GM12801 (cell line): ENCODE results near the gene SASH1.

ENCODE experiments used
- TF ChIP-seq, protein P1 (sequence below): IDR thresholded peaks from one replicate; pipeline ENCODE4 v1.5.1; 2011; ENCODE audit warnings: control low read depth; ENCODE audit not compliant: insufficient read length; ENCODE audit errors: extremely low read depth

Gene SASH1

DNA sequence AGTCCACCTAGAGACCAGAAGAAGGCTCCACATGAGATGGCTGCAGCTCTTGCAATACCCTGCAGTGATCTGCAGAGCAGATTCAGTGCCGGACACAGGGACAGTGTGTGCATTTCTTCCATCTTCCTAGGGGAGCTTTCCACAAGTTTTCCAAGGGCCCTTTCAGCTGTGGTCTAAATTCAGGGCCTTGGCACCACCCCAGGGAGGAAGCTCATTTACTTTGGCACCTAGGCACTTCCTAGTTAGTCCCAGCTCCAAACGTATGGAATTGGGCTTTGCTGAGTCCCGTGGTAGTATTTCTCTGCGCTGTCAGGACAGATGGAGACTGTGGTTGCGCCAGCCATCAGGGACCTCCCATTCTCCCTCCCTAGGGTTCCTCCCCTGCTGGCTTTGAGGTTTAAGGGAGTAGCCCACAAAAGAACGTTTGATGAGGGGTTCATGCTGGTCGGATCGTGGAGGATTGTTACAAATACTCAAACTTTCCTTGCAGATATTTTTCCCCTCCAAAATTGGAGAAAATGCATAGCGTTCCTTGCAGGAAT lies 221.9 kb downstream of the SASH1 start:
- TF ChIP-seq, protein P1, sequence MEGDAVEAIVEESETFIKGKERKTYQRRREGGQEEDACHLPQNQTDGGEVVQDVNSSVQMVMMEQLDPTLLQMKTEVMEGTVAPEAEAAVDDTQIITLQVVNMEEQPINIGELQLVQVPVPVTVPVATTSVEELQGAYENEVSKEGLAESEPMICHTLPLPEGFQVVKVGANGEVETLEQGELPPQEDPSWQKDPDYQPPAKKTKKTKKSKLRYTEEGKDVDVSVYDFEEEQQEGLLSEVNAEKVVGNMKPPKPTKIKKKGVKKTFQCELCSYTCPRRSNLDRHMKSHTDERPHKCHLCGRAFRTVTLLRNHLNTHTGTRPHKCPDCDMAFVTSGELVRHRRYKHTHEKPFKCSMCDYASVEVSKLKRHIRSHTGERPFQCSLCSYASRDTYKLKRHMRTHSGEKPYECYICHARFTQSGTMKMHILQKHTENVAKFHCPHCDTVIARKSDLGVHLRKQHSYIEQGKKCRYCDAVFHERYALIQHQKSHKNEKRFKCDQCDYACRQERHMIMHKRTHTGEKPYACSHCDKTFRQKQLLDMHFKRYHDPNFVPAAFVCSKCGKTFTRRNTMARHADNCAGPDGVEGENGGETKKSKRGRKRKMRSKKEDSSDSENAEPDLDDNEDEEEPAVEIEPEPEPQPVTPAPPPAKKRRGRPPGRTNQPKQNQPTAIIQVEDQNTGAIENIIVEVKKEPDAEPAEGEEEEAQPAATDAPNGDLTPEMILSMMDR, result no peak

DNA sequence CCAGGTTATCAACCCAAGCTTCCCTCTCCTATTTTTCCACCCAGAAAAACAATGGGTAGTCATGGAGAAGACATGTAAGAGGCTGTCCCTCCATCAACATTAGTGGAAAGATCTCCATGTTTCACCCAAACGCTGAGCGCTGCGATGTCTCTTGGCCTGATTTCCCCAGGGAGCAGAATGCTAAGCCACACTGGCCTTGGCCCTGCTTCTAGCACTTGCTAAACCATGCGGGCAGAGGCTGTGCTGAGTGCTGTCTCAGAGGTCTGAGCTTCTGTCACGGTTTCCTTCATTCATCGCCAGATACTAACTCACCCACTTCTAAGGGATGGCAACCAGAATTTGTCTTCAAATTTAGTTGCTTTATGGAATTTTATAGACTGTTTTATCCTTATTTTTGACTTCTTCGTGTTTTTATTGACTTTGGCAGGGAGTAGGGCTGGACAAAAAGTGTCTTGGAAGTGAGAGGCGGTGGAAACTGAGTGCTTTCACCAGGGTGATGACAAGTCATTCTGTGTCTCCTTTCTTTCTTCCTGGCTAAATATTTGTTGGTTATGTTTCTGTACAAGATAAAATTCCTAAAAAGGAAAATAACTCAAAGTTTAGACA lies 222.8 kb downstream of the SASH1 start:
- TF ChIP-seq, protein P1, result no peak

DNA sequence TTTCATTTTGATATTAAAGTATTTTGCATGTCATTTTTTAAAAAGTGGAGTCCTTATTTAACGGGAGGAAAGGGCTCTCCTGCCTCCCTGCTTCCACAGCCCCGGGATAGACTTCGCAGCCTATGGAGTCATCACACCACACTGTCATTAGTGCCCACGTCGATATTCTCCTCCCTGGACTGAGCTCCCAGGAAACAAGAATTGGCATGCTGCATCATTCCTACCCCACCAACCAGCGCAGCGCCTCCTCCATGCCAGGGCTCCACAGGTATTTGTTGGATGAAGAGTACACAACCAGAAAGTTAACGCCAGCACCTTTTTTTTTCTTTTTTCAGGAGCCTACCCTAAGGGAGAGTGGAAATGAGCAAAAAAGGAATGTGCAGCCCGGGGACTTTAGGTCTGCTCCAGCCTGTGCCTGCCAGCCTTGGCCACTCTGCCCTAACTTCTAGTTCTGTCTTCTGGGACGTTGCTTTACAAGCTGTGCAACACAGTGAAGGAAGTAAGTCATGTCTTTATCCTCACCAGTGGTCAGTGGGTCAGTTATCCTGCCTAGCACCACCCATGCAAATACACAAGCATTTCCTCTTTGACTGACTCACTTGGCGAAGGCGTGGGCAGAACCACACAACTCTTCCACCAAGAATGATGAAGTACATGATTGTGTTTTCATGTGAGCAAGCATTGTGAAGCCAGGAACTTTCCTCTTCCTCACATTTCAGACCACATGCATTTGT lies 223.5 kb downstream of the SASH1 start:
- TF ChIP-seq, protein P1, result no peak

DNA sequence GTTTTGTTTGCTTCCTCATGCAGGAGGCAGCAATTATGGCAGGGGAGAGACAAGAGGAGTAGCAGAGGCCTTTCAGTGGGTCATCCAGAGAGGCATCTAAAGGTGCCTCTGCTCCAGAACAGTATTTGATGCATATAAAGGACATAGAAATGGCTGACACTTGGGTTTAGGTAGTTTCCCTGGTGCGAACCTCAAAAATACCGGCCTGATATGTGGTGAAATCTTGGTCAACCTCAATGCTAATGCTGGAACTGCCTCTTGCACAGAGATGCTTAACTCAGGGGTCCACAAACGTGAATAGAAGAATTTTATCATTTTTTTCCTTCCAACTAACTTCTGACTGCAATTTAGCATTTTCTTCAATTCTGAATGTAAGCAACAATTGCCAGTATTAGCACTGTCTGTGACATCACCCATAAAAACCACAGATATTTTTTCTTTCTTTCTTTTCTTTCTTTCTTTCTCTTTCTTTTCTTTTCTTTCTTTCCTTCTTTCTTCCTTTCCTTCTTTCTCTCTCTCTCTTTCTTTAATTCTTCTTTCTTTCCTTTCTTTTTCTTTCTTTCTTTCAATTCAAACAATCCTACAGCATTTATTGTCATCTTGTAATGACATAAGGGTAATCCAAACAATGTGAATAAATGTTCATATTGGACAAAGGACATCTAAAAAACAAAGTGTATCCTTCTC lies 224.2 kb downstream of the SASH1 start:
- TF ChIP-seq, protein P1, result no peak

DNA sequence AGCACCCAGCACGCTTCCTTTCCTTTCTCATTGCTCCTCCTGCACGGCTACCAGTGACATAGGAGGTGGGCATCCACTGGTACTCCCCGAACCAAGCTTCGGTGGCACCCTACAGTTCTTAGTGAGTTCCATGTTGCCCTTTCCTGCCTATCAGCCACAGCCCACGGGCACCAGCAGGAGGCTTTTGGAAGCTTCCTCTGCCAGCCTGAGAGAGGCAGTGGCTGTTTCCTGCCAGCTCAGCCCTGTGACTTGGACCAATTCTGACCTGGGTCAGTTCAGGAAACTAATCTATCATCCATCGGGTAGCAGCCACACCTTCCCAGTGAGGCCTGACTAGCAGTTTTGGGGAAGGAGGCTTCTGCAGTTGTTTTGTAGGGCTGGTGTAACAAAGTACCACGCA lies 227.8 kb downstream of the SASH1 start:
- TF ChIP-seq, protein P1, result no peak

DNA sequence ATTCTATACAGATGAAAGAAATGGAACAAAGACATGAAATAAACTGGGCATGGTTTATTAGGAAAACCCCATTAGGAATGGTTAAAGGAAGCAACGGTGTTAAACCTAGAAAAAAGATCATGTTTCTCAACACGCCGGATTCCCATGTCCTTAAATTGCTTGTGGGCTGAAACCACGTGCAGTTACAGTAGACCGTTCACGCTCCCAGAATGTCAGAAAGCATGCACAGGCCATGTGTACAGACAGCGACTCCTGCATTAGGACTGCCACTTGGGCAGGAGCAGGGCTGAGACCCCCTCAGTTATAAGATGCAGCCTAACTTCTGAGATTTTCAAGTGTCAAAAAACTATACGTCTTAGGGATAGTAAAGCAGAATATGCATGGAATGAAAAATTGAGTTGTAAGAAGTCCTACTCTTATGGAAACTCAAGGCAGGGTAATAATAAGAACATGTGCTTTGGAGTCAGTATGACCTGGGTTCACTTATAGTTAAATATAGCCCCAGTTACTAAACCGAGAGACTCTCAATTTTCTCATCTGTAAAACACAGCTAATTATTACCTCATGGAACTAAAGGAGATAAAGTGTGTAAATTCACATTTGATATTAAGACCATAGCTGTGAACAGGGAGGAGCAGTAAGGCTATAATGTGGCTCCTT lies 230.2 kb downstream of the SASH1 start:
- TF ChIP-seq, protein P1, result no peak

DNA sequence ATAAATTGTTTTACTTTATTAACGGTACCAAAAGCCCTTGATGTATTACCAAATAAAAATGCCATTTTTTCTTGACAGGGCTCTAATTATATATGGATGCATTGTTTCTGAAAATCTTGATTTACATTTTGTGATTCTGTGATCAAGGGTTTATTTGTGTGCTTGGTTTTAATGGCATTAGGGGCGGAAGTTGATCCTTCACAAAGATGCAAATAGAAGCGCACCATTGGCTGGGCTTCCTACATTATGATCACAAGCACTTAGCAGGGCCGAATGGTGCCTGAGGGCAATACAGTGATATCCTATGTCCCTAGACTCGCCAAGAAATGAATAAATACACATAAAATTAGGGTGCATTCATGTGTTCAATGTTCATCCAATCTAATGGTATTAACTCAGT lies 231.3 kb downstream of the SASH1 start:
- TF ChIP-seq, protein P1, result no peak
